ENCODE data around the gene C7orf33. TPM values are rescaled to one million over a fixed set of nuclear protein-coding genes. Genes with fewer than 3 reads are reported as not detected.

The C7orf33 gene
- total and polyA plus RNA-seq, 4 donors = not detected

- H3K27ac ChIP-seq (ENCODE audit: low read depth in 1 of 2, low read length in 2 of 2) = no peak overlapping the region
- no peak overlapping the region for H3K9ac ChIP-seq (ENCODE audit: low read depth in 1 of 2, low read length in 2 of 2)
- no peak overlapping the region for H3K4me3 ChIP-seq (ENCODE audit: low read depth in 1 of 3, low read length in 3 of 3)
- 88% methylated on average over 6 of the region's 6 CpGs for WGBS
- H3K36me3 ChIP-seq (ENCODE audit: control insufficient read depth in 4 of 4, insufficient read depth in 3 of 4, low read depth in 1 of 4, low read length in 3 of 4) = no peaks in the 10 kb centered on the region
- H3K27me3 ChIP-seq (ENCODE audit: control insufficient read depth in 4 of 4, insufficient read depth in 4 of 4, low read length in 3 of 4) = no peaks in the 10 kb centered on the region
- no peaks in the 10 kb centered on the region for H3K9me3 ChIP-seq (ENCODE audit: control insufficient read depth in 4 of 4, low read length in 3 of 4)
- no peaks in the 10 kb centered on the region for H3K4me1 ChIP-seq (ENCODE audit: control insufficient read depth in 4 of 4, insufficient read depth in 4 of 4, low read length in 3 of 4)
- no peak for TF ChIP-seq SP1 (IDR thresholded peaks at IDR 0.05)
- no peak for TF ChIP-seq ZBTB33 (IDR thresholded peaks at IDR 0.05)
- no peak for TF ChIP-seq REST (IDR thresholded peaks at IDR 0.05)
- no peak for TF ChIP-seq RXRA (IDR thresholded peaks at IDR 0.05)
- no peak for DNase-seq (ENCODE audit: low spot score)
Measured at GRCh38 chr7:148630078-148630477, 39.5 kb downstream of the C7orf33 start.

GRCh38 chr7:148633761-148634160, 43.2 kb downstream of the C7orf33 start:
- H3K9me3 ChIP-seq (ENCODE audit: control insufficient read depth in 4 of 4, low read length in 3 of 4) = no peaks in the 10 kb centered on the region
- TF ChIP-seq GABPA (IDR thresholded peaks at IDR 0.05 in 1 of 2, conservative IDR thresholded peaks at IDR 0.05 in 1 of 2) (no peak), FOXA2 (IDR thresholded peaks at IDR 0.05) (no peak), MAX (IDR thresholded peaks at IDR 0.05) (no peak), JUND (IDR thresholded peaks at IDR 0.05) (no peak), ZBTB33 (IDR thresholded peaks at IDR 0.05) (no peak), FOXA1 (IDR thresholded peaks at IDR 0.05) (no peak), HNF4G (IDR thresholded peaks at IDR 0.05) (no peak), NR2F2 (IDR thresholded peaks at IDR 0.05) (no peak), EGR1 (IDR thresholded peaks at IDR 0.05; ENCODE audit: low read depth in 2 of 2) (no peak), HNF4A (conservative IDR thresholded peaks at IDR 0.05) (no peak), RXRA (IDR thresholded peaks at IDR 0.05) (no peak), TAF1 (conservative IDR thresholded peaks at IDR 0.05) (no peak), RAD21 (IDR thresholded peaks at IDR 0.05) (no peak), CTCF (IDR thresholded peaks at IDR 0.05; ENCODE audit: low read depth, low read length, missing input control) (no peak), YY1 (IDR thresholded peaks at IDR 0.05) (no peak), REST (IDR thresholded peaks at IDR 0.05) (no peak), ATF3 (IDR thresholded peaks at IDR 0.05) (no peak), SP1 (IDR thresholded peaks at IDR 0.05) (no peak)
- H3K27me3 ChIP-seq (ENCODE audit: control insufficient read depth in 4 of 4, insufficient read depth in 4 of 4, low read length in 3 of 4) = no peaks in the 10 kb centered on the region
- 92% methylated on average over 6 of the region's 6 CpGs for WGBS
- H3K9ac ChIP-seq (ENCODE audit: low read depth in 1 of 2, low read length in 2 of 2) = no peak overlapping the region
- no peak overlapping the region for H3K4me3 ChIP-seq (ENCODE audit: low read depth in 1 of 3, low read length in 3 of 3)
- no peak for DNase-seq (ENCODE audit: low spot score)
- no peak overlapping the region for H3K27ac ChIP-seq (ENCODE audit: low read depth in 1 of 2, low read length in 2 of 2)
- no peaks in the 10 kb centered on the region for H3K36me3 ChIP-seq (ENCODE audit: control insufficient read depth in 4 of 4, insufficient read depth in 3 of 4, low read depth in 1 of 4, low read length in 3 of 4)
- H3K4me1 ChIP-seq (ENCODE audit: control insufficient read depth in 4 of 4, insufficient read depth in 4 of 4, low read length in 3 of 4) = no peaks in the 10 kb centered on the region

Measured in liver (tissue), 9 donors.